Mesendoderm (in vitro differentiated cells): ENCODE results near the gene WDHD1.

Experiments
- DNase-seq: peaks from one replicate; pipeline ENCODE4 v3.0.0; 2013
- H2AK5ac ChIP-seq: 2 replicates; pipeline ENCODE4 v1.6.1; 2013; ENCODE audit warnings: low read length, inconsistent platforms
- H2BK120ac ChIP-seq: 2 replicates; pipeline ENCODE4 v1.6.1; 2013; ENCODE audit warnings: low read depth, mild to moderate bottlenecking, low read length, moderate library complexity, mixed read lengths
- H2BK15ac ChIP-seq: replicated peaks from 2 replicates; pipeline ENCODE4 v1.6.1; 2013; ENCODE audit warnings: low read depth, mild to moderate bottlenecking, moderate library complexity
- H2BK5ac ChIP-seq: 2 replicates; pipeline ENCODE4 v1.6.1; 2013; ENCODE audit warnings: low read length, inconsistent platforms
- H3K18ac ChIP-seq: 2 replicates; pipeline ENCODE4 v1.6.1; 2013; ENCODE audit warnings: mild to moderate bottlenecking, low read length, mixed read lengths
- H3K23ac ChIP-seq: one replicate; pipeline ENCODE4 v1.6.1; 2013; ENCODE audit warnings: low read length
- H3K27ac ChIP-seq: 2 replicates; pipeline ENCODE4 v1.5.1; 2013; ENCODE audit warnings: low read depth, mild to moderate bottlenecking, inconsistent platforms, low read length, moderate library complexity
- H3K27me3 ChIP-seq: 2 replicates; pipeline ENCODE4 v1.6.1; 2013; ENCODE audit warnings: low read length, control low read depth, mild to moderate bottlenecking, inconsistent platforms; ENCODE audit not compliant: insufficient read depth, poor library complexity
- H3K36me3 ChIP-seq: 2 replicates; pipeline ENCODE4 v1.6.1; 2013; ENCODE audit warnings: low read length, inconsistent platforms; ENCODE audit not compliant: control insufficient read depth, insufficient read depth
- H3K4ac ChIP-seq: one replicate; pipeline ENCODE4 v1.6.1; 2013; ENCODE audit warnings: low read depth, mild to moderate bottlenecking, low read length, moderate library complexity
- H3K4me1 ChIP-seq: 2 replicates; pipeline ENCODE4 v1.6.1; 2013; ENCODE audit warnings: low read depth, low read length, inconsistent platforms; ENCODE audit not compliant: control insufficient read depth
- H3K4me2 ChIP-seq: 2 replicates; pipeline ENCODE4 v1.6.1; 2013; ENCODE audit warnings: low read length
- H3K4me3 ChIP-seq: 2 replicates; pipeline ENCODE4 v1.5.1; 2013; ENCODE audit warnings: mild to moderate bottlenecking, low read length
- H3K56ac ChIP-seq: one replicate; pipeline ENCODE4 v1.6.1; 2013; ENCODE audit warnings: low read length
- H3K79me1 ChIP-seq: 2 replicates; pipeline ENCODE4 v1.6.1; 2013; ENCODE audit warnings: low read length, inconsistent platforms
- H3K79me2 ChIP-seq: 2 replicates; pipeline ENCODE4 v1.6.1; 2013; ENCODE audit warnings: mild to moderate bottlenecking, low read length; ENCODE audit not compliant: control insufficient read depth, insufficient read depth
- H3K9ac ChIP-seq: 2 replicates; pipeline ENCODE4 v1.6.1; 2013; ENCODE audit warnings: low read length, inconsistent platforms
- H4K5ac ChIP-seq: one replicate; pipeline ENCODE4 v1.6.1; 2013; ENCODE audit warnings: low read length
- H4K8ac ChIP-seq: one replicate; pipeline ENCODE4 v1.6.1; 2013; ENCODE audit warnings: low read depth, mild to moderate bottlenecking, control low read depth, low read length, moderate library complexity
- WGBS: extraction: QIAGEN DNeasy Blood & Tissue Kit; methylation state at CpG from one replicate; pipeline ENCODE4 v1.1.7; 2013; ENCODE audit warnings: low lambda C conversion rate, missing lambda C conversion rate; ENCODE audit not compliant: insufficient coverage; ENCODE audit errors: extremely low coverage; 5-methylcytosine and 5-hydroxymethylcytosine counted together

The WDHD1 gene

GRCh38 chr14:54933006-54933405, 93.9 kb downstream of the WDHD1 start:
- H2BK5ac ChIP-seq, result no peak overlapping the region
- no peak overlapping the region for H4K8ac ChIP-seq
- no peak overlapping the region for H3K18ac ChIP-seq
- H2BK120ac ChIP-seq, result no peak overlapping the region
- no peaks in the 10 kb centered on the region for H3K79me1 ChIP-seq
- no peak overlapping the region for H3K4me2 ChIP-seq
- H2AK5ac ChIP-seq, result no peak overlapping the region
- no peak overlapping the region for H3K23ac ChIP-seq
- WGBS, result no CpG with 5 or more reads among the region's 1 CpG
- no peak overlapping the region for H3K9ac ChIP-seq
- no peak overlapping the region for H3K4me3 ChIP-seq
- no peak overlapping the region for H4K5ac ChIP-seq
- H3K36me3 ChIP-seq, result no peaks in the 10 kb centered on the region
- no peak overlapping the region for H3K27ac ChIP-seq
- no peak for DNase-seq
- H3K4me1 ChIP-seq, result no peaks in the 10 kb centered on the region
- H2BK15ac ChIP-seq, result no peak overlapping the region
- H3K27me3 ChIP-seq, result no peaks in the 10 kb centered on the region
- no peak overlapping the region for H3K56ac ChIP-seq
- no peak overlapping the region for H3K4ac ChIP-seq
- no peaks in the 10 kb centered on the region for H3K79me2 ChIP-seq

DNA sequence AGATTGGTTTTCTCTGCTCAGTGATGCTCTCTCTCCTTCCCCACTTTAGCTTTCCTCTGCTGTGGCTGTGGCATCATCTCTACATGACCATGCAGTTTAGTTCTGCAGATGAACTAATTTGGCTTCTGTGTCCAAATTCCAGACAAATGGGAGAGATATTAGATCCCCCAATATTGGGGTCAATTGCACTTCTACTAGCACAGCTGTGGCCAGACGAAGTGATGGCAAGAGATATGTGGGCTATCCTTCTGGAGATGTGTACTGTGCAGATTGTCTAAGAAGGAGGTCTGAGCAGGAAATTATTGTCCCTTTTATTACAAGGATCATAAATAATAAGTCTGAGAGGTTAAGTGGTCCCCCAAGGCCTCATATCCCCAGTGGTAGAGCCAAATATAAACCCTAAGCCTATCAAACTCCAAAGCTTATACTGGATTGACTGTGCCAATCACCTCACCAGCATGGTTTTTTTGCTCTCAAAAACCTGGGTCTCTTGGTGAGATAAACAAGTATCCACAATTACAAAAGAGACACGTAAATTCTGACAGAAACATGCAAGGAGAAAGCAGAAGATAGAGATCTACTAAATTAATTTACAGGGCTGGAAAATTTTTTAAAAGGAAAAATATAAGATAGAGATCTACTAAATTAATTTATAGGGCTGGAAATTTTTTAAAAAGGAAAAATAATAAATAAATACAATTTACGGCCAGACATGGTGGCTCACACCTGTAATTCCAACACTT, 95.1 kb downstream of the WDHD1 start:
- H3K9ac ChIP-seq, result no peak overlapping the region
- no peak overlapping the region for H3K18ac ChIP-seq
- no peaks in the 10 kb centered on the region for H3K36me3 ChIP-seq
- no peaks in the 10 kb centered on the region for H3K79me1 ChIP-seq
- H3K4ac ChIP-seq, result no peak overlapping the region
- no peak overlapping the region for H4K8ac ChIP-seq
- no peak for DNase-seq
- no peak overlapping the region for H2BK15ac ChIP-seq
- H3K4me1 ChIP-seq, result no peaks in the 10 kb centered on the region
- no CpG with 5 or more reads among the region's 3 CpGs for WGBS
- no peak overlapping the region for H2BK120ac ChIP-seq
- no peaks in the 10 kb centered on the region for H3K27me3 ChIP-seq
- H3K23ac ChIP-seq, result no peak overlapping the region
- H3K27ac ChIP-seq, result no peak overlapping the region
- H3K79me2 ChIP-seq, result no peaks in the 10 kb centered on the region
- H4K5ac ChIP-seq, result no peak overlapping the region
- no peak overlapping the region for H2BK5ac ChIP-seq
- H3K56ac ChIP-seq, result no peak overlapping the region
- H3K4me2 ChIP-seq, result no peak overlapping the region
- H3K4me3 ChIP-seq, result no peak overlapping the region
- H2AK5ac ChIP-seq, result no peak overlapping the region

GRCh38 chr14:54931101-54931500, 95.8 kb downstream of the WDHD1 start:
- H3K36me3 ChIP-seq, result no peaks in the 10 kb centered on the region
- no peak overlapping the region for H4K5ac ChIP-seq
- no CpG with 5 or more reads among the region's 1 CpG for WGBS
- H3K23ac ChIP-seq, result no peak overlapping the region
- DNase-seq, result no peak
- H2BK5ac ChIP-seq, result no peak overlapping the region
- H4K8ac ChIP-seq, result no peak overlapping the region
- H3K56ac ChIP-seq, result no peak overlapping the region
- H2BK120ac ChIP-seq, result no peak overlapping the region
- H3K27me3 ChIP-seq, result no peaks in the 10 kb centered on the region
- H3K9ac ChIP-seq, result no peak overlapping the region
- H3K79me1 ChIP-seq, result no peaks in the 10 kb centered on the region
- H2BK15ac ChIP-seq, result no peak overlapping the region
- H3K18ac ChIP-seq, result no peak overlapping the region
- no peak overlapping the region for H3K4me3 ChIP-seq
- H3K4me1 ChIP-seq, result no peaks in the 10 kb centered on the region
- H3K27ac ChIP-seq, result no peak overlapping the region
- H3K4me2 ChIP-seq, result no peak overlapping the region
- no peaks in the 10 kb centered on the region for H3K79me2 ChIP-seq
- H2AK5ac ChIP-seq, result no peak overlapping the region
- H3K4ac ChIP-seq, result no peak overlapping the region

- Histone ChIP-seq H2BK120ac (no peak overlapping the region), H4K5ac (no peak overlapping the region), H3K79me2 (no peaks in the 10 kb centered on the region), H2AK5ac (no peak overlapping the region), H3K23ac (no peak overlapping the region), H2BK15ac (no peak overlapping the region), H3K4me2 (no peak overlapping the region), H3K27ac (no peak overlapping the region), H3K79me1 (no peaks in the 10 kb centered on the region), H3K56ac (no peak overlapping the region), H2BK5ac (no peak overlapping the region), H3K9ac (no peak overlapping the region), H3K18ac (no peak overlapping the region), H3K4ac (no peak overlapping the region), H3K4me3 (no peak overlapping the region), H4K8ac (no peak overlapping the region), H3K36me3 (no peaks in the 10 kb centered on the region), H3K27me3 (no peaks in the 10 kb centered on the region), H3K4me1 (no peaks in the 10 kb centered on the region)
- no peak for DNase-seq
Measured at GRCh38 chr14:54929556-54929955, 97.3 kb downstream of the WDHD1 start.

GRCh38 chr14:54928216-54928615, 98.7 kb downstream of the WDHD1 start:
- H2BK5ac ChIP-seq, result no peak overlapping the region
- H3K36me3 ChIP-seq, result no peaks in the 10 kb centered on the region
- H2BK120ac ChIP-seq, result no peak overlapping the region
- H4K5ac ChIP-seq, result no peak overlapping the region
- H3K79me2 ChIP-seq, result no peaks in the 10 kb centered on the region
- no peak for DNase-seq
- no peak overlapping the region for H3K4me3 ChIP-seq
- no peak overlapping the region for H3K9ac ChIP-seq
- no peak overlapping the region for H3K56ac ChIP-seq
- no peak overlapping the region for H3K4ac ChIP-seq
- no peak overlapping the region for H3K18ac ChIP-seq
- H3K4me2 ChIP-seq, result no peak overlapping the region
- H3K79me1 ChIP-seq, result no peaks in the 10 kb centered on the region
- H2AK5ac ChIP-seq, result no peak overlapping the region
- H3K23ac ChIP-seq, result no peak overlapping the region
- H4K8ac ChIP-seq, result no peak overlapping the region
- no peaks in the 10 kb centered on the region for H3K4me1 ChIP-seq
- H3K27ac ChIP-seq, result no peak overlapping the region
- no peaks in the 10 kb centered on the region for H3K27me3 ChIP-seq
- H2BK15ac ChIP-seq, result no peak overlapping the region

DNA sequence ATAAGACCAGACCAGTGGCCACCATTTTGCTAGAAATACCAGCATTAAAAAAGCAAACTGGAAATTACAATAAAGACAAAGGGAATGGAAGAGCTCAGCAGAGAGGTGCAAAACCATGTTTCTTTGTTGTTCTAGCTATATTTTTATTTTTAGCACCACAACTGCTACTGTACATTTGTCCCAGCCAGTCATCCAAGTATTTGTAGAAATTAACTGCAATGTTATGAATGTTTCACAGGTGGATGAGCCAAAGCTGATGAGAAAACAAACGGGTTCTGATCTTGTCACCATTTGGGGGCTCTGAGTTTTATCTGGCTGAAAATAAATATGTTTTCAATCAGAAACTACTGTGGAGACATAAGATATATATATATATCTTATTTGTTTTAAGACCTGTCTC, 99.3 kb downstream of the WDHD1 start:
- Histone ChIP-seq H2BK5ac (no peak overlapping the region), H3K9ac (no peak overlapping the region), H3K4me1 (no peaks in the 10 kb centered on the region), H3K4me2 (no peak overlapping the region), H3K23ac (no peak overlapping the region), H3K27ac (no peak overlapping the region), H2AK5ac (no peak overlapping the region), H2BK120ac (no peak overlapping the region), H4K5ac (no peak overlapping the region), H4K8ac (no peak overlapping the region), H3K4ac (no peak overlapping the region), H3K79me1 (no peaks in the 10 kb centered on the region), H2BK15ac (no peak overlapping the region), H3K4me3 (no peak overlapping the region), H3K36me3 (no peaks in the 10 kb centered on the region), H3K56ac (no peak overlapping the region), H3K18ac (no peak overlapping the region), H3K27me3 (no peaks in the 10 kb centered on the region), H3K79me2 (no peaks in the 10 kb centered on the region)
- no peak for DNase-seq
- no CpG with 5 or more reads among the region's 1 CpG for WGBS
